Panc1 (cell line): ENCODE results near the gene USP6NL. TPM values are rescaled to one million over a fixed set of nuclear protein-coding genes. Genes with fewer than 3 reads are reported as not detected.

ENCODE experiments used
- ATAC-seq: fragments of 200-7000 bp; cut with Tn5 transposase; 2 replicates; pipeline ENCODE4 v1.9.1; 2020; ENCODE audit warnings: mild to moderate bottlenecking, moderate library complexity
- BruUV-seq: library from RNA; stranded (reverse); fragments of 400-500 nt; replicated peaks from 2 replicates; lab custom pipeline; 2021; lab: Mats Ljungman, UMichigan
- CTCF ChIA-PET: fragments of 300-600 bp; sonication (Branson Sonifier 250); formaldehyde crosslinking; loops from one replicate; lab custom pipeline; 2022; ENCODE audit warnings: antibody characterized with exemption; lab: Charles Lee
- POLR2A ChIA-PET: fragments of 300-600 bp; sonication (Branson Sonifier 250); formaldehyde crosslinking; loops from one replicate; lab custom pipeline; 2022; ENCODE audit warnings: antibody characterized with exemption; lab: Charles Lee
- DNase-seq: peaks from one replicate; pipeline ENCODE4 v3.0.0-alpha.2; 2010; ENCODE audit warnings: low read depth, low spot score
- H3K27ac ChIP-seq: 2 replicates; pipeline ENCODE4 v1.5.1; 2011; ENCODE audit warnings: mild to moderate bottlenecking, low read length, inconsistent platforms
- H3K27me3 ChIP-seq: fragments of 200-500 bp; sonication (Bioruptor generic); 2 replicates; pipeline ENCODE4 v1.6.0; 2014; ENCODE audit warnings: low read length, inconsistent platforms; ENCODE audit not compliant: control insufficient read depth, insufficient read depth
- H3K36me3 ChIP-seq: fragments of 200-500 bp; sonication (Bioruptor generic); 2 replicates; pipeline ENCODE4 v1.5.1; 2014; ENCODE audit warnings: inconsistent platforms, mild to moderate bottlenecking, low read length, moderate library complexity; ENCODE audit not compliant: control insufficient read depth, insufficient read depth
- H3K4me1 ChIP-seq: 2 replicates; pipeline ENCODE4 v1.5.1; 2011; ENCODE audit warnings: inconsistent platforms, mild to moderate bottlenecking, low read length, moderate library complexity; ENCODE audit not compliant: control insufficient read depth, insufficient read depth
- H3K4me3 ChIP-seq, 2 experiments: 2 replicates each; pipeline ENCODE4 v1.5.1; 2011 to 2012; ENCODE audit warnings: low read depth in 2 of 2, low read length in 2 of 2, mild to moderate bottlenecking in 2 of 2, inconsistent platforms in 1 of 2, moderate library complexity in 1 of 2
- H3K9me3 ChIP-seq: fragments of 200-500 bp; sonication (Bioruptor generic); 2 replicates; pipeline ENCODE4 v1.5.1; 2014; ENCODE audit warnings: low read depth, mild to moderate bottlenecking, inconsistent platforms, low read length, moderate library complexity; ENCODE audit not compliant: control insufficient read depth, insufficient read depth
- POLR2AphosphoS5 ChIP-seq: IDR thresholded peaks from 2 replicates; pipeline ENCODE4 v1.6.1; 2012; ENCODE audit warnings: mild to moderate bottlenecking, low read depth, low read length, moderate library complexity
- SIN3A ChIP-seq: IDR thresholded peaks from 2 replicates; pipeline ENCODE4 v1.6.1; 2012; ENCODE audit warnings: low read depth, mild to moderate bottlenecking, low read length, moderate library complexity, borderline replicate concordance; ENCODE audit not compliant: insufficient read depth
- TCF7L2 ChIP-seq: IDR thresholded peaks from 2 replicates; pipeline ENCODE4 v1.6.1; 2011; ENCODE audit warnings: mild to moderate bottlenecking, low read depth, low read length, inconsistent platforms
- in situ Hi-C: cut with HindIII; loops from 2 replicates; pipeline ENCODE4 v1.10.0; 2016; ENCODE audit warnings: low sequenced_read_pairs, low pct_unique_long_range_greater_than_20kb
- intact Hi-C: fragments of 100-400 bp; cut with micrococcal nuclease; formaldehyde crosslinking; loops from one replicate; pipeline ENCODE4 v1.10.0; 2022; ENCODE audit not compliant: unreplicated experiment
- total RNA-seq: library from RNA; stranded (reverse); gene quantifications from one replicate; pipeline ENCODE4 v1.2.1, GENCODE V29; 2021; ENCODE audit not compliant: unreplicated experiment
- TF ChIP-seq, protein P1 (sequence below): fragments of 450-650 bp; IDR thresholded peaks from 2 replicates; pipeline ENCODE4 v1.5.1; 2017; ENCODE audit warnings: mild to moderate bottlenecking
- TF ChIP-seq, protein P2 (sequence below), 2 experiments: IDR thresholded peaks; 2 replicates each; pipeline ENCODE4 v1.6.1; 2011 to 2012; ENCODE audit warnings: low read depth in 2 of 2, control low read depth in 1 of 2, low read length in 1 of 2, mild to moderate bottlenecking in 1 of 2, moderate library complexity in 1 of 2; ENCODE audit not compliant: insufficient read depth in 1 of 2

The USP6NL gene
- total RNA-seq, 1 experiment from 2014 or later: 13.9 TPM

GRCh38 chr10:11513727-11514126 lies 97.7 kb downstream of the USP6NL start:
- ChIA-PET POLR2A (no interaction called here), CTCF (no interaction called here)
- H3K4me3 ChIP-seq: no peak overlapping the region
- intact Hi-C loops: no loop called here
- ATAC-seq: no peak
- no peak for TF ChIP-seq TCF7L2
- TF ChIP-seq, protein P1, sequence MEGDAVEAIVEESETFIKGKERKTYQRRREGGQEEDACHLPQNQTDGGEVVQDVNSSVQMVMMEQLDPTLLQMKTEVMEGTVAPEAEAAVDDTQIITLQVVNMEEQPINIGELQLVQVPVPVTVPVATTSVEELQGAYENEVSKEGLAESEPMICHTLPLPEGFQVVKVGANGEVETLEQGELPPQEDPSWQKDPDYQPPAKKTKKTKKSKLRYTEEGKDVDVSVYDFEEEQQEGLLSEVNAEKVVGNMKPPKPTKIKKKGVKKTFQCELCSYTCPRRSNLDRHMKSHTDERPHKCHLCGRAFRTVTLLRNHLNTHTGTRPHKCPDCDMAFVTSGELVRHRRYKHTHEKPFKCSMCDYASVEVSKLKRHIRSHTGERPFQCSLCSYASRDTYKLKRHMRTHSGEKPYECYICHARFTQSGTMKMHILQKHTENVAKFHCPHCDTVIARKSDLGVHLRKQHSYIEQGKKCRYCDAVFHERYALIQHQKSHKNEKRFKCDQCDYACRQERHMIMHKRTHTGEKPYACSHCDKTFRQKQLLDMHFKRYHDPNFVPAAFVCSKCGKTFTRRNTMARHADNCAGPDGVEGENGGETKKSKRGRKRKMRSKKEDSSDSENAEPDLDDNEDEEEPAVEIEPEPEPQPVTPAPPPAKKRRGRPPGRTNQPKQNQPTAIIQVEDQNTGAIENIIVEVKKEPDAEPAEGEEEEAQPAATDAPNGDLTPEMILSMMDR: no peak
- TF ChIP-seq POLR2AphosphoS5: no peak
- TF ChIP-seq, protein P2, sequence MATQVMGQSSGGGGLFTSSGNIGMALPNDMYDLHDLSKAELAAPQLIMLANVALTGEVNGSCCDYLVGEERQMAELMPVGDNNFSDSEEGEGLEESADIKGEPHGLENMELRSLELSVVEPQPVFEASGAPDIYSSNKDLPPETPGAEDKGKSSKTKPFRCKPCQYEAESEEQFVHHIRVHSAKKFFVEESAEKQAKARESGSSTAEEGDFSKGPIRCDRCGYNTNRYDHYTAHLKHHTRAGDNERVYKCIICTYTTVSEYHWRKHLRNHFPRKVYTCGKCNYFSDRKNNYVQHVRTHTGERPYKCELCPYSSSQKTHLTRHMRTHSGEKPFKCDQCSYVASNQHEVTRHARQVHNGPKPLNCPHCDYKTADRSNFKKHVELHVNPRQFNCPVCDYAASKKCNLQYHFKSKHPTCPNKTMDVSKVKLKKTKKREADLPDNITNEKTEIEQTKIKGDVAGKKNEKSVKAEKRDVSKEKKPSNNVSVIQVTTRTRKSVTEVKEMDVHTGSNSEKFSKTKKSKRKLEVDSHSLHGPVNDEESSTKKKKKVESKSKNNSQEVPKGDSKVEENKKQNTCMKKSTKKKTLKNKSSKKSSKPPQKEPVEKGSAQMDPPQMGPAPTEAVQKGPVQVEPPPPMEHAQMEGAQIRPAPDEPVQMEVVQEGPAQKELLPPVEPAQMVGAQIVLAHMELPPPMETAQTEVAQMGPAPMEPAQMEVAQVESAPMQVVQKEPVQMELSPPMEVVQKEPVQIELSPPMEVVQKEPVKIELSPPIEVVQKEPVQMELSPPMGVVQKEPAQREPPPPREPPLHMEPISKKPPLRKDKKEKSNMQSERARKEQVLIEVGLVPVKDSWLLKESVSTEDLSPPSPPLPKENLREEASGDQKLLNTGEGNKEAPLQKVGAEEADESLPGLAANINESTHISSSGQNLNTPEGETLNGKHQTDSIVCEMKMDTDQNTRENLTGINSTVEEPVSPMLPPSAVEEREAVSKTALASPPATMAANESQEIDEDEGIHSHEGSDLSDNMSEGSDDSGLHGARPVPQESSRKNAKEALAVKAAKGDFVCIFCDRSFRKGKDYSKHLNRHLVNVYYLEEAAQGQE (IDR thresholded peaks at IDR 0.05; ENCODE audit: insufficient read depth in 1 of 2, low read depth in 2 of 2, low read length in 1 of 2): no peak
- TF ChIP-seq SIN3A: no peak
- H3K27ac ChIP-seq: no peak overlapping the region
- no TSS peak for BruUV-seq
- no peaks in the 10 kb centered on the region for H3K4me1 ChIP-seq
- no peaks in the 10 kb centered on the region for H3K9me3 ChIP-seq
- no peaks in the 10 kb centered on the region for H3K27me3 ChIP-seq
- DNase-seq: no peak
- in situ Hi-C loops: no loop called here
- H3K36me3 ChIP-seq: no peaks in the 10 kb centered on the region; the same call in 1 of the 2 replicates

- ChIA-PET POLR2A (no interaction called here), CTCF (no interaction called here)
These were observed 98.9 kb downstream of the USP6NL start for GRCh38 chr10:11512596-11512995.

More at GRCh38 chr10:11512596-11512995, 98.9 kb downstream of the USP6NL start:
- Histone ChIP-seq H3K27ac (no peak overlapping the region), H3K27me3 (no peaks in the 10 kb centered on the region), H3K4me1 (no peaks in the 10 kb centered on the region), H3K36me3 (no peaks in the 10 kb centered on the region; the same call in 1 of the 2 replicates), H3K9me3 (no peaks in the 10 kb centered on the region), H3K4me3 (no peak overlapping the region)
- intact Hi-C loops (no loop called here), in situ Hi-C loops (no loop called here)
- TF ChIP-seq SIN3A (no peak), POLR2AphosphoS5 (no peak), TCF7L2 (no peak)
- TF ChIP-seq, protein P1: no peak
- TF ChIP-seq, protein P2 (IDR thresholded peaks at IDR 0.05; ENCODE audit: insufficient read depth in 1 of 2, low read depth in 2 of 2, low read length in 1 of 2): no peak
- BruUV-seq: no TSS peak
- ATAC-seq (no peak), DNase-seq (no peak)
